GM19463 (cell line): ENCODE results near the gene TBC1D9B.
"Not testable (repeated sequence)": the region's sequence is repeated elsewhere in the genome, so short reads cannot be mapped to it uniquely, and the experiment has no call there.

Experiments
- ATAC-seq: cut with Tn5 transposase; IDR thresholded peaks from one replicate; pipeline ENCODE4 v1.9.1; 2021; ENCODE audit warnings: mild to moderate bottlenecking, moderate library complexity; ENCODE audit not compliant: unreplicated experiment

TBC1D9B gene

DNA sequence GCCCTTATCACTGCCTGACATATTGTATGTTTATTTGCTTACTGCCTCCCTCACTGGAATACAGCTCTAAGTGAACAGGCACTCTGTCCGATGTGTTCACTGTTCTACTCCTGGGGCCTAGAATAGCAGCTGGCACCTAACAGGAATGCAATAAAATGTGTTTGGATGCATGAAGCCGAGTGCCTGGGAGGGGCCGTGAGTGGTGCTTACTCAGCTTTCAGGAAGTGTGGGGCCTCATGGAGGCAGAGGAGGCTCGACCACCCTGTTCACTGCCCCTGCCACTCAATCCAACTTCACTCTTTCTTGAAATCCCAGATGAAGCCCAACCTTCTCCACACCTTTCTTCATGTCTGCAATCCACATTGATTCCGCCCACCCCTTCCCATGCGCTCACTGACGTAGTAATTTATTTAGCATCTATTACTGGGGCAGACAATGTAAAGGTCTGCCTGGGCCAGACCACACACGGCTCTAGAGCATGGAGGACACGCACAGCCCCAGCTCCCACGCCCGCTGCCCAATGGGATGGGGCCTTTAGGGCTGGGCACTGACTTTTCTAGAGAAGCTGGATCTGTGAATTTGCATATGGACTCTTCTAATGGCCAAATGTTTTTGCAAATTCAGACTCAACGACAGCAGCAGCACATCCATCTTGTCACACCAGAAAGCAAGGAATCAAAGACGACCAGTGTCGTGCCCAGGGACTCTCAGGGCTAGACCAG, 21.3 kb downstream of the TBC1D9B start:
- ATAC-seq = no peak

DNA sequence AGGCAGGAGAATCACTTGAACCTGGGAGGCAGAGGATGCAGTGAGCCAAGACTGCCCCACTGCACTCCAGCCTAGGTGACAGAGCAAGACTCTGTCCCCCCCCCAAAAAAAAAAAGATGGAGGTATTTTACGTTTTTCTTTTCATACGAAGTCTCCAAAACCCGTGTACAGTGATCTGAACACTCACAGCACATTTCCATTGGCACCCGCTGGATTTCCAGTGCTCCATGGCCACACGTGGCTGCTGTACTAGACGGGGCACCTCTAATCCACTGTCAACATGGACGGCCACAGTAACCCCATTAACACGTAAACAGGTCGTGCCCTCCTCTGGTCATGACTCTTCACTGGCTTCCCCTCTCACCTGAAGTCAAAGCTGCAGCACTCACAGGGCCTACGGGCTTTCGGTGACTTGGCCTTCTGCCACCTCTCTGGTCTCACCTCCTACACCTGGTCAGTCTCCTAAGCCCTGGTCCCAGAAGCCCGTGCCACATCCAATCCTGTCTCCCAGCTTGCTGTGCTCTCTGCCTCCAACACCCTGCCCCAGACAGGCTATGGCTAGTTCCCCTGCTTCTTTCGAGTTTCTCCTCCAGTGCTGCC, 22.1 kb downstream of the TBC1D9B start:
- ATAC-seq = no peak

DNA sequence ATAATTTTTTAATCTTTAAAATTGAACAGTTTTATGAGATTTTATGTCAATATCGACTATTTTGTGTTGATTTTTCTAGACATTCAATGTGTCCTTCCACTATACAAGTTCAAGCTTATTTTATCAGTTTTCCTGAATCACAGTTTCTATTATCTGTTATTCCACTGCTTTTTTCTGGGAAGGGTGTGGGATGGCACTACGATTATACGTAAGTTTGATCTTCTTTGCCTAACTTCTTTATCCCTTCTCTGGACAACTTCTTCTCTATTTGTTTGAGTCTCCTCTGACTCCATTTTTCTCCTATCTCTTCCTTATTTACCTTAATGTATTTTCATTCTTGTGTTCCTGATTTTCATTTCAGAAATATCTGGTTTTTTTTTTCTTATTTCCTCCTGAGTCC, 24.5 kb downstream of the TBC1D9B start:
- ATAC-seq = no peak

DNA sequence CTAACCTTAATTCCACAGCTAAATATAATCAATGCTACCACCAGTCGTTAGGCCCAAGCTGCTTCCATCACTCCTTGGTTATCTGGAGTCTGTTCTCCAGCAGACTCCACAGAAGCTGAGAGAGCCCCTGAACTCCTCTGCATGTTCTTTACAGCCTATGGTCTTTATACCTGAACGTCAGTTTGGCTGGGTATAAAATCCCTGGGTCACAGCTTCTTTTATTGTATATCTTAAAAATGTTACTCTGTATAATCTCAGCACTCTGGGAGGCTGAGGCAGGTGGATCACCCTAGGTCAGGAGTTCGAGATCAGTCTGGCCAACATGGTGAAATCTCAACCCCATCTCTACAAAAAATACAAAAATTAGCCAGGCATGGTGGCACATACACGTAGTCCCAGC, 25.4 kb downstream of the TBC1D9B start:
- no peak for ATAC-seq

DNA sequence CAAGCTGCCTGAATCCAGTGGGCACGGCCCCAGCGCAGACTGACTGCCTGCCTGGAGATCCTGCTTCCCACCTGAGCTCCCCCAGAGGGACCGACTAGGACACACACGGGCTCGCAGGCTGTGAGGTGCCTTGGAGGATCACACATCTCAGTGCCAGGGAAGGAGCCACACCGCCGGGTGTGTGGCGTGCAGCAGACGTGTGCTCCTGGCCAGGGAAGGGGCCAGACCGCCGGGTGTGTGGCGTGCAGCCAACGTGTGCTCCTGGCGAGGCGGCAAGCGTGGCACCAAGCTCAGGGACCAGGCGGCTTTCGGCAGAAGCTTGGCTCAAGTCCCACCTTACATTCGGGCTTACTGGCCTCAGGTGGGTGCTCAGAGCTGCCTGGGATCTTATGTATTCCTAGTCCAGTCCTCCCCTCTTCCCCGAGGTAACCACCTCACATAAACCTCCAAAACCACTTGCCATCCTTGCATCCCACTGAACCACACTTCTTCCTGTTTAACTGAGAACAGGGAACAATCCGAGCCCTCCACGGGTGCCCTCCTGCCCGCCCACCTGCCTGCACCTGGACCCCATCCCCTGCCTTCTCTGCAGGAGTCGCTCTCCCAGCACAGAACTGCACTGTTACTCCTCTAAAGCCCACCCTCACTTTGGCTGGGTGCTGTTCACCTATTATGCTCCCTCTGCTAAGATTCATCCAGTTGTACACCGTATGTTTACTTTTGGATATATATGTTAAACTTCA, 26.7 kb downstream of the TBC1D9B start:
- ATAC-seq = no peak

DNA sequence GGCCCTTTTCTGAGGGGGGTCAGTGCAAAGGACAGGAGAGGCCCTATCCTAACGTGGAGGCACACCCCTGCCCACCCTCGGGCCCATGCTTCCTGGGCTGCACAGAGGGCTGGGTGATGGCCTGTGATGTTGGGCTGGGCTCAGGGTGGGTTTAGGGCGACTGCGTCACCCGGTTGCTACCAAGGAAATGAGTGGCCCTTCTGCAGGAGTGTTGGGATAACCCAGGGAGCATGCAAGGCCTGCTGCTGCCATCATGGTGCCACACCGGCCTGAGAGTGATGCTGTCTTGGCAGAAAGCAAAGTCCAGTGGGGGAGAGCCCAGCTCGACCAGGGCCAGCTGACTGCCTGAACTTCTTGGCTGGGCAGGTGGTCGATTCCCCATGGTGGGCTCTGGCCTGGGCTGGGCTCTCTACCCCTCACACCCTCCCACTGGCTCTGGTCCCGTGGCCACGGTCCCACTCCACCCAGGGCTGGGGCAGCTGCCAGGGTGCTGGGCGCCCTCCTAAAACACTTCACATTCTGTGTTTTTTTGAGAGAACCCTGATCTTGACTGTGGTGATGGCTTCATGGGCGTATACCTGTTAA, 27.5 kb downstream of the TBC1D9B start:
- no peak for ATAC-seq

DNA sequence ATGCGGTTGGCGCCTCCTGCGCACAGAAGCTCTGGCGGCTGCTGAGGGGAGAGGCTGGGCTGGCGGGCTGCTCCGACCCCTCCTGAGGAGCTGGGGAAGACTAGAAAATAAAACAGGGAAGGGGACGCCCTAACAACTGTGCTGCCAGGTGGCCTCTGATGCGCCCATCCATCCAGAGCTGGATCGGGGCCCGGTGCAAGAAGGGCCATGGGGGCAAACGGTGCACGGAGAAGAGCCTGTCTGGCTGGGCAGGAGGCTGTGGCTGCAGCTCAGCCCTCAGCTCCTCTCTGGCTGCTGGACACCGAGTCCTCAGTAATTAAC, 28.0 kb downstream of the TBC1D9B start:
- no peak for ATAC-seq

DNA sequence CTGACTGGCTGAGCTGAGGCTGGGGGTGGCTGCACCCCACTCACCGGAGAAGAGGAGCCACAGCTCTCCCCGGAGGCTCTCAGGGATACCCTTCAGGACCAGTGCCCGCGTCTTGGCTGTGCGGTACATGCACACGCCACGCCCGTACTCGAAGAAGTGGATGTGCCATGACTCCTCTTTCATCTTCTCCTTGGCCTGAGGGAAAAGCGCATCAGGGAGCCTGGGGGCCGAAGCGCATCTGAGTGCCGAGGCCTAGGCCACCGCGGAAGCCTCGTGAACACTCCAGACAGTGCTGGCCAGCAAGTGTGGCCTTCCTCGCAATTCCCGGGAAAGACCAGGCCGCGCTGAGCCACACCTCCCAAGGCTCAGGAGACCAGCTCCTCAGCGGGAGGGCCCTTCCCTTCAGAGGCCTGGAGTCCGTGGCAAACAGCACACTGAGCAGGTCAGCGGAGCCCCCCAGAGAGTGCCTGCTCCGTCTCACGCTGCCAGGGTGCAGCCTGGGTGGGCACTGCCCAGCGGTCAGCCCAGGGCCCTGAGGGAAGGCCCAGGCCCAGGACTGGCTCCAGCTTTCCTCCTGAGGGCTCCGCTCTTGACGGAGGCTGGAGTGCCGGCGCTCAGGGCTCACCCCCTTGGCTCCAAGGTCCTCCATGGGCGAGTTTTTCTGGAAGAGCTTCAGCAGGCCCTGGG, 28.6 kb downstream of the TBC1D9B start:
- ATAC-seq = no peak

DNA sequence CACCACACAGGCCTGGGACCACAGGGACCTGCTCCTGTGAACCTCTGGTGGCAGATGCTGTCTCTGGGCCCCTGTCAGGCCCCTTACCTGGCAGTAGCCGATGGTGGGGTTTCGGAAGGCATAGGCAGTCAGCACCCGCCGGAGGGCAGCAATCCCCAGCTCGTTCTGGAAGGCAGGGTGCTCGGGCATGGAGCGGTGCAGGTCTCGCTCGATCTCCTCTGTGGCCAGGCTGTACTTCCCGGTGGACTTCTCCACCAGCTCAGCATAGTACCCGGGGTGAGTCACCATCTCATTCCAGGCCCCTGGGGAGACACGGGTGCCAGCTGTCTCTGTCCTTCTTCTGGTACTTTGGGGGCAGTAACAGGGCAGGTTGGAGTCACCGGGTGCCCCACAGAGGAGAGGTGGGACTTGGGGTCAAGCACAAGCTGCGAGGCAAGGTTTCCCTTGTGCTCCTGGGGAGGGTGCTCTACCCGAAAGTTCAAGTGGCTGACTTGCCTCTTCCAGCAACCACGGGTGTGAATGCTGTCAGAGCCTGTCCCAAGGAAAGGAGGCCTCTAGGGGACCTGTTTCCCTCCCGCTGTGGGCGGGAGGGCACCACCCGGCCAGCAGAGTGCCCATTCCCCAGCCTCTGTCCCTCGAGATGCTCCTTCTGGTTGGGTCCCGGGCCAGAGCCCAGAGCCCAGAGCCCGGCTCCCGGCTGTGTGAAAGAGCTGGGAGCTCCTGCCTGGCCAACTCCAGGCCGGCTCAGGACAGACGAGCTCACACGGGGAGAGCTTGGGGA, 29.3 kb downstream of the TBC1D9B start:
- ATAC-seq = no peak

DNA sequence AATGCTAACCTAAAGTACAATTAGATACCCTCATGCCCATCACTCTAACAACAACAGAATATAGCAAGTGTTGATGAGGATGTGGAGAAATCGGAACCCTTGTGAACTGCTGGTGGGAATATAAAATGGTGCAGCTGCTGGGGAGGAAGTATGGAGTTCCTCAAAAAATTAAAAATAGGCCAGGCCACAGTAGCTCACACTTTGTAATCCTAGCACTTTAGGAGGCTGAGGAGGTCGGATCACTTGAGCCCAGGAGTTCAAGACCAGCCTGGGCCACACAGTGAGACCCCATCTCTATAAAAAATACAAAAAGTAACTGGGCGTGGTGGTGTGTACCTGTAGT, 31.1 kb downstream of the TBC1D9B start:
- no peak for ATAC-seq

DNA sequence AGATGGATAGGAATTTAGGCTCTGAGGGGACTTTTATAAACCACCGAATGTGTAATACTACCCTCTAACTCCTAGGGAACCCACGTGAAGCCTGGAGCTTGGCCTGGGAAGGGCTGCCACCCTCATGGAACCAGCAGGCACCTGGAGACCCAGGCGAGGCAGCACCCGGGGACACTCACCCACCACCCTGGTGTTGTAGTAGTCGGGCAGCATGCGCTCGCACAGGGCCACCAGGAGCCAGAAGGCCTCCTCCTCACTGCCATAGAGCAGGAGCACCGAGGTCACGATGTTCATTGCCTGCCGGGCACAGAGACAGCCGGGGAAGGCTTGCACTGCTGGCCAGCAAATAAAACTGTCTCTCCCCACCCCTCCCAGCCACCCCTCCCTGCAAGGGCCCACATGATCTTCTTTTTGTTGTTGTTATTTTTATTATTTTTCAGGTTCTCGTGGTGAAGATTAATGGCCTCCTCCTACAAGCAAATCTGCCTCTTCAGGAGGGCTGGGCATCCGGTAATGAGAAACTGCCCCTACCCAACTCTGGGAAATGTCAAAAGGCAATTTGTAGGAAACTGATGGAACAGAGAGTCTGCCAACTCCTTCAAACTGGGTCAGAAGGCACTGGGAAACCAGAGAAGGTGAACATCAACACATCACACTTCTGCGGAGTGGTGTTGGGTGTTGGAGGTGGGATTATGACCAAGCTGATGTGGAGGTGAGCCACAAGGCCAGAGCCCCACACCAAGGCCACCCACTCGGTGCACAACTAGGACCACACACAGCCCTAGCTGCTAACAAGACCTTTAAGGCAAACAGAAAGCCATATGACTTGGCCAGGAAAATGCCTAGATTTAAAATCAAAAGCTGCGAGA, 31.7 kb downstream of the TBC1D9B start:
- no peak for ATAC-seq

DNA sequence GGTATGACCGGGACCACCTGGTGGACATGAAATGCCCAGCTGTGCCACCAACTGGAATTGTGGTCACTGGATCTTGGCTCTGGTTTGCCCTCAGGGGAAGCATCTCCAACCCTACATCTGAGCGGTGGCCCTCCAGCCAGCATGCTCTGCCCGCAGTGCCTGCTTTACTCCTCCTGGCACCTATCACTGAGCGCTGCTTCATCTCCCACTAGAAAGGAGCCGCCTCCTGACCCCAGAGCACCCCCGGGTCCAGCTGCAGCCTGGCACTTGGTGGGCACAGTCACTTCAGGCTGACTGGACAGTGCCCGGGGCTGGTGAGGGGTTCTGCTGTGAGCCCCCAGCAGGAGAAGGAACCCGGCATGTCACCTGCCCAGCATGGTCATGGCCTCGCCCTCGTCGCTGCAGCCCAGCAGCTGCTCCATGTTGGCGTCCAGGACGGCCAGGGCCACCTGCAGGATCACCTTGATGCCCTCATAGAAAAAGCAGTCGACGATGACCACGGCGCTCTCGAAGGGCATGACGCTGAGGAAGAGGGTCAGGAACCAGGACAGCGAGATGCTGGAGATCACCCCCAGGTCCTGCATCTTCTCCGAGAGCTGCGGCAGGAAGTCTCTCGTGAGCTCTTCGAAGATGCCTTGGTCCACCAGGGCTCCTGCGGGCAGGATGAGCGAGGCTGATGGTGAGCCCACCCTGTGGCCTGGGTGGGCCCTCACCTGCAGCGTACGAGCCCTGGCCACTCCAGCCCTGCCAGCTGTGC, 33.0 kb downstream of the TBC1D9B start:
- no peak for ATAC-seq

DNA sequence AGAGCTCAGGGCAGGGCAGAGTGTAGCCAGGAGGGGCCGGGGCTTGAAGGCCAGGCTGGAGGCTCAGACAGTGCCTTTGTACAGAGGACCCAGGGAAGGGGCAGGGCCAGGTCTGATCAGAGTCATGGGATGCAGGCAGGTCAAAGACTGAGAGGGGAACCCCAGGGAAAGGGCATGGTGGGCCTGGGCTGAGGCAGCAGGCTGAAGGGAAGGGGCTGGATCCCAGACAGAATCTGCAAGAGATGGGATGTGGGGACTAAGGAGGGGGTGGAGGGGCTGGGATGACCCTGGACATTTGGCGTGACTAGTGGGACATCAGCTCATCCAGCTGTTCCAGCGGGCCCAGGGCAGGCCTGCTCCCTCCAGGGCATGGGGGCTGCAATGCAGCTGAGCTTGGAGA, 33.6 kb downstream of the TBC1D9B start:
- no peak for ATAC-seq

DNA sequence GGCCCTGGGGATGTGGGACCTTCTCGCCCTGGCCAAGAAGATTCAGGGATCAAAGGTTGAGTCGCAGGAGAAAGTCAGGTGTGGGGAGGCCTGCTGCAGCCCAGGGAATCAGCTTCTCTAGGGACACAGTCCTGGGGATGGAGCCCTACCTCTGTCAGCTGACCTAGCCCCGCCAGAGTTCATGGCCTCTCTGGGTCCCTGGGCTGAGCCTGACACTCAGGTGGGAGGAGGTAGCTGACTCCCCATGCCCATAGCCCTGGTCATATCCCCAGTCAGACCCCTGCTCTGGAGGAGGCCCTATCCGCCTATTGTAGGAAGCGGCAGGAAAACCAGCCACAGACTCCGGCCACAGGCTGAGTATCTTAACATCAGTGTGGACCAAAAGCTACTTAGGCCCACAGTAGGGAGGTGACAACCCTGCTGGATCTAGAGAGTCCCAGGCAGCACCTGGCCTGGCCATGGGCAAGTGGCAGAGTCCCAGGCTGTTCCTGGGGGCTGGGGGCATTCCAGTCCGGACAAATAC, 34.0 kb downstream of the TBC1D9B start:
- ATAC-seq = no peak

DNA sequence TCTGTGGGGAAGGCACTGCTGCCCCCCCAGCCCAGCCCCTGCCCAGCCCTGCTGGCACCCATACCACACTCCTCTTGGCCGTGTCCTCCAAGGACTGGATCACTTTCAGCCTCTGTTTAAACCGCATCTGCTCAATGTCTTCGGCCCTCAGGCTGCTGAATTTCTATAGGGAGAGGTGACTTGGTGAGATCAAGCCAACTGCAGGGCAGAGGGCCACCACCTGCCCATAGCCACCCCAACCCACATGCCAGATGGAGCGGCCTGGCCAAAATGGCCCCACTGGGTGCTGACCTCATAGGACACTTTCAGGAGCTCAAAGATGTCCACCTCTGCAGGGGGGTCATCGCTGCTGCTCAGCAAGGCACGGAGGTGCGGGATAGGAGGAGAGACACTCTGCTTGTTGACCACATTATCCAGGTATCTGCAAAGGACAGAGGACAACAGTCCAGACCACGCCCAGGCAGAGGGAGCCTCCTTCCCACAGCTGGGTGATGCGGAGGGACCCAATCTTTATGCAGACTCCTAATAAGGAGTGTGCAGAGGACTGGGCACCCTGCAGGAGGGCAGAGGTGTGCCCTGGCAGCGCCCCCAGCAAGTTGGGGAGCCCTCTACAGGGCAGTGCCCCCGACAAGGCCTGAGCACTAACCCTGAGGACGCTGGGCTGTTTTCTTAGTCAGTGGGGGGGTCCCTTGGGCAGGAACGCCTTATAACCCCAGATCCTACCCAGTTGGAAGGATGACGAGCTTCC, 34.7 kb downstream of the TBC1D9B start:
- ATAC-seq = no peak

DNA sequence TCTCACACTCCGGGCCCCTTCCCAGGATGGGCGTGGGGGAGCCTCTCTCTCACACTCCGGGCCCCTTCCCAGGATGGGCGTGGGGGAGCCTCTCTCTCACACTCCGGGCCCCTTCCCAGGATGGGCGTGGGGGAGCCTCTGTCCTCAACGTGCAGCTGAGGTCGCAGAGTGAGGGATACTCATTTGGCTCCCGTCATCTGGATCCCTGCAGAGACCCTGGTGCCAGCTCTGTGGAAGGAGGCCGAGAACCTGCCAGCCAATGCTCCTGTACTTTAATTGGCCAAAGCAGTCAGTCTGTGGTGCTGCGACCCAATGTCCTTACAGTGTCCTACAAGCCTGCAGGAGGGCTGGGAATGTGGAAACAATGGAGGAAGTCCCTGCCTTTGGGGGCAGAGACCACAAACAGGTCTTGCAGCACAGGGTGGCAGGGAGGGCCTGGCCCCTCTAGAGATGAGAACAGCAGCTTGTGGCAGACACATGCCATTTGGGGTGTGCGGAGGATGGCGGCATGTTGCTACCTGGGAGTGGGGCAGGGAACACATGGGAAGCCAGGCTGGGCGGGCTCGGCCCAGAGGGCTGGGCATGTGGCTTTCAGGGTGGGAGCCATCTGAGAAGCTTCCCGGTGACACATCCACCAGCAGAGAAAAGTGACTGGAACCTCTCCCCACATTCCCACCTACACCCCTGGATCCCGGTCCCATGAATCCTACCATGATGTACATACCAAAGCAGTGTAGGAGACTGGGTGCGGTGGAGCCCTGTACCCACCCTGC, 35.5 kb downstream of the TBC1D9B start:
- no peak for ATAC-seq

DNA sequence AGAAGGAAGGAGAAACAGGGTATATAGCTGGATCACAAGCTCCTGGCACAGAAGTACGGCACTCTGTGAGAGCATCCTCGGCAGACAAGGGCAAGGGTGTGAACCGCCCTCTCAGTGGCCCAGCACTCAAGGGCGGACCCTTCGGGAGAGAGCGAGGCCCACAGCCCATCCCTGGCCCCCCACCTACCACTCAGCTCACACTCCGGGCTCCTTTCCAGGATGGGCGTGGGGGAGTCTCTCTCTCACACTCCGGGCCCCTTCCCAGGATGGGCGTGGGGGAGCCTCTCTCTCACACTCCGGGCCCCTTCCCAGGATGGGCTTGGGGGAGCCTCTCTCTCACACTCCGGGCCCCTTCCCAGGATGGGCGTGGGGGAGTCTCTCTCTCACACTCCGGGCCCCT, 36.2 kb downstream of the TBC1D9B start:
- not testable (repeated sequence) for ATAC-seq
